Osteocyte (in vitro differentiated cells): ENCODE measurements around the gene DNAL4. TPM values are rescaled to one million over a fixed set of nuclear protein-coding genes. Genes with fewer than 3 reads are reported as not detected.

Experiments
- DNase-seq: peaks from one replicate; pipeline ENCODE4 v3.0.0; 2021; ENCODE audit warnings: mixed read lengths; ENCODE audit not compliant: unreplicated experiment; ENCODE audit errors: extremely low spot score
- H3K27ac Mint-ChIP-seq: one replicate; pipeline ENCODE4 v1.8.0; 2021; ENCODE audit warnings: mild to moderate bottlenecking, mixed read lengths; ENCODE audit not compliant: unreplicated experiment
- H3K27me3 Mint-ChIP-seq: one replicate; pipeline ENCODE4 v1.8.0; 2021; ENCODE audit warnings: mixed read lengths; ENCODE audit not compliant: unreplicated experiment
- H3K36me3 Mint-ChIP-seq: one replicate; pipeline ENCODE4 v1.8.0; 2021; ENCODE audit warnings: mixed read lengths; ENCODE audit not compliant: unreplicated experiment
- H3K4me1 Mint-ChIP-seq: one replicate; pipeline ENCODE4 v1.8.0; 2021; ENCODE audit warnings: mixed read lengths; ENCODE audit not compliant: unreplicated experiment
- H3K4me3 Mint-ChIP-seq: one replicate; pipeline ENCODE4 v1.8.0; 2021; ENCODE audit warnings: mild to moderate bottlenecking, moderate library complexity, mixed read lengths; ENCODE audit not compliant: unreplicated experiment
- H3K9me3 Mint-ChIP-seq: one replicate; pipeline ENCODE4 v1.8.0; 2021; ENCODE audit warnings: mixed read lengths; ENCODE audit not compliant: unreplicated experiment
- CTCF ChIP-seq: fragments of 200-600 bp; sonication (generic); IDR thresholded peaks from 2 replicates; pipeline ENCODE4 v1.5.0; 2021; ENCODE audit warnings: antibody characterized with exemption, mild to moderate bottlenecking, moderate library complexity
- total RNA-seq: library from RNA; stranded (reverse); gene quantifications from 2 replicates; pipeline ENCODE4 v1.2.1, GENCODE V29; 2021

The DNAL4 gene
- total RNA-seq, 1 donor from 2014 or later, result 17.0 TPM

- Mint-ChIP-seq H3K4me1 (peaks cover 6% of the 10 kb centered on the region), H3K27me3 (peaks cover 52% of the 10 kb centered on the region), H3K27ac (no peak overlapping the region), H3K4me3 (no peak overlapping the region), H3K9me3 (no peaks in the 10 kb centered on the region), H3K36me3 (no peaks in the 10 kb centered on the region)
- DNase-seq, result no peak
- TF ChIP-seq CTCF, result no peak
These were observed 46.2 kb upstream of the DNAL4 start for GRCh38 chr22:38840129-38840528.

- H3K9me3 Mint-ChIP-seq, result no peaks in the 10 kb centered on the region
- DNase-seq, result no peak
- no peaks in the 10 kb centered on the region for H3K36me3 Mint-ChIP-seq
- no peak overlapping the region for H3K27ac Mint-ChIP-seq
- peaks cover 49% of the 10 kb centered on the region for H3K27me3 Mint-ChIP-seq
- H3K4me3 Mint-ChIP-seq, result no peak overlapping the region
- peaks cover 6% of the 10 kb centered on the region for H3K4me1 Mint-ChIP-seq
- no peak for TF ChIP-seq CTCF
These were observed 45.7 kb upstream of the DNAL4 start for GRCh38 chr22:38839686-38840085.

GRCh38 chr22:38837414-38837928 is 43.5 kb upstream of the DNAL4 start:
- Mint-ChIP-seq H3K4me1 (peaks cover 2% of the 10 kb centered on the region), H3K27ac (no peak overlapping the region), H3K36me3 (no peaks in the 10 kb centered on the region), H3K27me3 (peaks cover 44% of the 10 kb centered on the region), H3K4me3 (no peak overlapping the region), H3K9me3 (no peaks in the 10 kb centered on the region)
- DNase-seq, result no peak
- no peak for TF ChIP-seq CTCF

GRCh38 chr22:38835888-38836301 is 42.0 kb upstream of the DNAL4 start:
- Mint-ChIP-seq H3K4me1 (no peaks in the 10 kb centered on the region), H3K4me3 (no peak overlapping the region), H3K36me3 (no peaks in the 10 kb centered on the region), H3K27ac (no peak overlapping the region), H3K9me3 (no peaks in the 10 kb centered on the region), H3K27me3 (peaks cover 34% of the 10 kb centered on the region)
- no peak for TF ChIP-seq CTCF
- DNase-seq, result no peak

- DNase-seq, result no peak
- H3K36me3 Mint-ChIP-seq, result no peaks in the 10 kb centered on the region
- H3K27ac Mint-ChIP-seq, result no peak overlapping the region
- H3K9me3 Mint-ChIP-seq, result no peaks in the 10 kb centered on the region
- TF ChIP-seq CTCF, result no peak
- no peak overlapping the region for H3K4me3 Mint-ChIP-seq
- H3K27me3 Mint-ChIP-seq, result peaks cover 26% of the 10 kb centered on the region
- no peaks in the 10 kb centered on the region for H3K4me1 Mint-ChIP-seq
These were observed 41.0 kb upstream of the DNAL4 start for GRCh38 chr22:38834991-38835390.
